IPS-18c (cell line): ENCODE measurements around the gene IFI27L2.
"Not testable (repeated sequence)": the region's sequence is repeated elsewhere in the genome, so short reads cannot be mapped to it uniquely, and the experiment has no call there.

Experiments
- H3K4me3 ChIP-seq: 2 replicates; pipeline ENCODE4 v1.7.0; 2013; ENCODE audit warnings: low read depth, mild to moderate bottlenecking, low read length, moderate library complexity; ENCODE audit not compliant: insufficient read depth
- H3K9me3 ChIP-seq: one replicate; pipeline ENCODE4 v1.6.1; 2013; ENCODE audit warnings: mild to moderate bottlenecking, low read length, moderate library complexity; ENCODE audit not compliant: control insufficient read depth, insufficient read depth

Gene IFI27L2

DNA sequence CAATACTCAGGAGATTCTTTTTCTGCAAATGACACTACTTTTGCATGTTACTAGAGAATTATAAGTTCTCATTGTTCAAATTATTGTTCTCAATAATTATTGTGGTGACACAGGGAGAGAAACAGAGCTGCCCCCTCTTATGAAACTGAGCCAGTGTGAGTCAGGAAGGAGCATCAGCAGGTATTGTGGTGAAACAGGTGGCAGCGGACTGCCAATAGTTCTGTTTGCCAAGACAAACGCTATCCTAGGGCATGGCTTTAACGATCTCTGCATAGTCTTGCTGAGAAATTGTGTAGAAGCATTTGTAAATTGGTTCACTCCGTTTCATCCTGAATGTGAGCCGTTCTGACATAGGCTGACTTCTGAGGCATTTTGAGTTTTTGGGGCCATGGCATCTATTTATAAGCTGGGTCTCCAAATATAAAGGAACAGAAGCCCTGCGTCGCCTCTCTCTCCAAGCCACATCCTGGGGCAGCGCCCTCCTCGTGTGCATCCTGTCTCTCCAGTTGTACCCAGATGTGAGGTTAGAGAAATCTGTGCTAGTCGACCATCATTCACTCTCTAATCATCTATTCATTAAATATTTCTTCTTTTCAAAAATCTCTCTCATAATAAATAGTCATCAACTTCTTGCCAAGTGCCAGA, 29.0 kb upstream of the IFI27L2 start:
- Histone ChIP-seq H3K9me3 (no peaks in the 10 kb centered on the region), H3K4me3 (no peak overlapping the region)

DNA sequence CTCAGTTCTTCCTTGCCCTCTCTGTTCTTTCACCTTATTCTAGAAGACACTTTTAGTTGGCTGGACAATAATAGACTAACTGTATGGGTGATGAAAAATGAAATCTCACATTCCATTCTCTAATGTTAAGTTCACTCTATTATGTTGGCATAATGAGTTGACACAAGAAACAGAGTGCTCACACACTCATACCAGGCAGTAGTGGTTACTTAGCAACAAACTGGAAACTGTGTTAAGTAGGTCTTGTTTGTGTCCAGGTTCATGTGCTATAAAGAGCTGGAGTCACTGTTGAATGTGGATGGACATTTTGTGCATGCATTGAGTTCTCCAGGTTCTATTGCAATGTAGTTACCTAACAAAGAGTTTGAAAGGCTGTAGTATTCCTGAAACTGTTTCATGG, 27.8 kb upstream of the IFI27L2 start:
- Histone ChIP-seq H3K4me3 (no peak overlapping the region), H3K9me3 (no peaks in the 10 kb centered on the region)

DNA sequence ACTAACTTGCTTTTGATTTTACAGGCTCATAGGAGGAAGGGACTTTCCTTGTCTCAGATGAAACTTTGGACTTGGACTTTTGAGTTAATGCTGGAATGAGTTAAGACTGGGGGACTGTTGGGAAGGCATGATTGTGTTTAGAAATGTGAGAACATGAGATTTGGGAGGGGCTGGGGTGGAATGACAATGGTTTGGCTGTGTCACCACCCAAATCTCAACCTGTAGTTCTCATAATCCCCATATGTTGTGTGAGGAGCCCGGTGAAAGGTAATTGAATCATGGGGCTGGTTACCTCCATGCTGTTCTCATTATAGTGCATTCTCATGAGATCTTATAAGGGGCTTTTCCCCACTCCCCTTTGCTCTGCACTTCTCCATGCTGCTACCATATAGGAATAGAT, 26.7 kb upstream of the IFI27L2 start:
- not testable (repeated sequence) for H3K4me3 ChIP-seq, H3K9me3 ChIP-seq

DNA sequence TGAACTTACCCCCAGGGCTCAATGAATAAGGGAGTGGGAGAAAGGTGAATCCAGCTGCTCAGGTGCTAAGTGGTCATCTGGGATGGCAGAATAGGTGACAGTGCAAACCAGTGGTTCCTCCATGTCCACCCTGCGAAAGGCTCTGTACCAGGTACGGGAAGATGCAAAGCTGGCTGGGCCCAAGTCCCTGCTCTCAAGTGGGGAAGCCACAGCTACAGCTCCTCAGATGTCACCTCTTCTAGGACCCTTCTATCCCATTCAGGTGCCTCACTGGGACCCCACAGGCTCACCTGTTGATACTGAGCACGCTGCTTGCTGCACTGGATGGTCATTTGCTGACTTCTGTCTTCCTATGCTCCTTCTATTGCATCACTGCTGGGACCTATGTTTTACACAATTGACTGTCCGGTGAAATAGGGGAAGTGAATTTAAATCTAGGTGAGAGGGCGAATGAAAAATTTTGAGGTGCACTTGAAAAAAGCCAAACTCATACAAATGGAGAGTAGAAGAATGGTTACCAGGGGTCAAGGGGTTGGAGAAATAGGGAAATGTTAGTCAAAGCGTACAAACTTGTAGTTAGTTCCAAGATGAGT, 24.4 kb upstream of the IFI27L2 start:
- H3K9me3 ChIP-seq, result no peaks in the 10 kb centered on the region
- no peak overlapping the region for H3K4me3 ChIP-seq

DNA sequence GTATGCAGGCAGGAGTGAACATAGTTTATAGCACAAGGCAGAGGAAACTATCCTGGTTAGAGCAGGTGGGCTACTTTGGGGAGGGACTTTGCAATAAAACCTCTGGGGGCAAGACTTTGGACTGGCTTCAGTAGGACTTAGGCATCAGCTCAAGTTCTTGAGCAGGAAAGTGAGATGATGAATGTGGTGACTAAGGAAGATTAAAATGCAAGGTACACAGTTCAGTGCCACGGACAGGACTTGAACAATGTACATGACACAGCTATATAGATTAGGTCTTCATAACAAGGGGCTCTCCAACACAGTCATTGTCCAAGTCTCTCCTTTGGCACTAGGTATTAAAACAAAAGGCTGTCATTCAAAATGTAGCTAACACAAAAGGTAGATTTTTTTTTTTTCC, 23.3 kb upstream of the IFI27L2 start:
- Histone ChIP-seq H3K9me3 (no peaks in the 10 kb centered on the region), H3K4me3 (no peak overlapping the region)

DNA sequence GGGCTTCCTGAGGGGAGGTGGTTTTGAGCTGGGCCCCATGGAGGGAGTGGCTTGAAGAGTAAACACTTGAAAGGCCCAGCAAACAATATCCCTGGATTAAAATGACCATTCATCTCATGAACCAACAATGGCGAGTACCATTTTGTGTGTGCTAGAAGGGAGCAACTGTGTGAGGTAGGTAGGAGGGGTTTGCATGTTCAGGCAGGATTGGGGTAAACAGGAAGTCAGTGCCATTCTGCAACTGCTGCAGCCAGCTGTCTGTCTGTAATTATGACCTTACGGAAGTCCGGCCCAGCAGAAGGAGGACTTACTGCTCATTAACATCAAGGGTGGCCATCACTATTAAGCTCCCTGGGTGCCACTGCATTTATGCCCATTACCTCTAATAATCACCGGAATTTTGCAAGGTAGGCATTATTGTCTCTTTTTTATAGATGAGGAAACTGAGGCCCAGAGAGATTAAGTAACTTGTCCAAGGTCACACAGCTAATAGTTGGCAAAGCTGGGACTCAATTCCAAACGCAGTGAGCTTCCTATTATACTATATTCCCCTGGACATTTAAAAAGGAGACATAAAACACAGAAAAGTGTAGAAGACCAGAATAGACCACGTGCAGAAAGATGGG, 16.6 kb upstream of the IFI27L2 start:
- Histone ChIP-seq H3K9me3 (no peaks in the 10 kb centered on the region), H3K4me3 (no peak overlapping the region)

DNA sequence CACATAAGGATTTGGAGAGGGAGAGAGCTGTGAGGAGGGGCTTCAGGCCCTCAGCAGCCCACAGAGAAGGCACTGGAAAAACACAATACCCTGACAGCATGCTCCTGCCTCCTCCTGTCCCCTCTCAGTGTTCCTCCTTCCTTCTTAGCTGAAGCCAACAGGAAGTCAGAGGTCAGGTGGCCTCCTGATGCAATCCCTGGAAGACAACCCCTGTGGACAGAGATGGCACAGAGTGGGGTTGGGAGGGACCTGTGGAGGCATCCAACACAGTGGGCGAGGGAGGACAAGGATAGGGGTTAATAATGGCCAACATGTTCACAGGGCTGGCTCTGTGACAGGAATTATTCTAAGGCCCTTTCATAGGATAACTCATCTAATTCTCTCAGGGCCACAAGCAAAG, 15.4 kb upstream of the IFI27L2 start:
- no peak overlapping the region for H3K4me3 ChIP-seq

DNA sequence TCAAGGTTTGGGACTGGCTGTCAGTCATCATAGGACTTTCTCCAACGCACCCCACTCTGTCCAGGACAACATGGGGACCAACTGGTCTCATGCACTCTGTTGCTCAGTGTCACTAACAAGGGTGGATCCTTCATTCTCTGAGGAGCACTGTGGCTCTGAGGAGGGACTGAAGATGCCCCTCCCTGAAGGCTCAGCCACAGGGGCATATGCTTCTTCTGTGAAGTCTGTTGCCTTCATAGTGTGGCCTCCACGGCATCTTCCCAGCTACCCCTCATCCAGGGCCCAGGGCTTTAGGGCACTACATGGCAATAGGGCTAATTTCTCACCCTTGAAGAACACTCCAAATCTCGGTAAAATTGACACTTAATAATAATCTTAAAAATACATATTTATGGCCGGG, 14.3 kb upstream of the IFI27L2 start:
- Histone ChIP-seq H3K9me3 (no peaks in the 10 kb centered on the region), H3K4me3 (no peak overlapping the region)

More for the DNA sequence above, 15.4 kb upstream of the IFI27L2 start:
- H3K9me3 ChIP-seq, result no peaks in the 10 kb centered on the region

DNA sequence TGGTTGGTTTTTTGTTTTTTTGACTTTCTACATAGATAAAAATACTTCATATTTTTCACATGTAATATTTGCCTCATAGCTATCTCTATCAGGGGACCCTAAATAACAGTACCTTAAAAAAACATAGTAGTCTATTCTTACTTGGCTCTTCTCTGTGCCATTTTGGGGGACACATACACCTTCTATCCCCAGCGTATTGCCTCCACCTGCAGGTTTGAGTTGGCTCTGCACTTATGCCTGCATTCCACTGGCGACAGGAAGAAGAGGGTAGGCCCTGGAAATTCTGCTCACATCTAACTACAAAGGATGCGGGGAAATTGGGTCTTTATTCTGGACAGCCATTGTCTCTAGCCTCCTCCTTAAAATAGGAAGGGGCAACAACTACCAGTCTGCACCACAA, 13.8 kb upstream of the IFI27L2 start:
- Histone ChIP-seq H3K4me3 (no peak overlapping the region), H3K9me3 (no peaks in the 10 kb centered on the region)

DNA sequence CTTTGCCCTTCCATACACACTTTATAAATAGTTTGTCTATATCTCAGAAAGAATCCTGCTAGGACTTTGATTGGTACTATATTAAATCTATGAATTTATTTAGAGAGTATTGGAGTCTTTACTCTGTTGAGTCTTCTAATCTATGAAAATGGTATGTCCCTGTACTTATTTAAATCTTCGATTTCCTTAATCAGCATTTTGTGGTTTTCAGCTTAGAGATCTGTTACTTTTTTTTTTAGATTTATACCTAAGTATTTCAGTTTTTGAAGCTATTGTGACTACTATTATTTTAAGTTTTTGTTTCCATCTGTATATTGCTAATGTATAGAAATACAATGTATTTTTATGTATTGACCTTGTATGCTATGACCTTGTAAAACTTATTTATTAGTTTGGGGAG, 13.4 kb upstream of the IFI27L2 start:
- no peaks in the 10 kb centered on the region for H3K9me3 ChIP-seq
- H3K4me3 ChIP-seq, result no peak overlapping the region

DNA sequence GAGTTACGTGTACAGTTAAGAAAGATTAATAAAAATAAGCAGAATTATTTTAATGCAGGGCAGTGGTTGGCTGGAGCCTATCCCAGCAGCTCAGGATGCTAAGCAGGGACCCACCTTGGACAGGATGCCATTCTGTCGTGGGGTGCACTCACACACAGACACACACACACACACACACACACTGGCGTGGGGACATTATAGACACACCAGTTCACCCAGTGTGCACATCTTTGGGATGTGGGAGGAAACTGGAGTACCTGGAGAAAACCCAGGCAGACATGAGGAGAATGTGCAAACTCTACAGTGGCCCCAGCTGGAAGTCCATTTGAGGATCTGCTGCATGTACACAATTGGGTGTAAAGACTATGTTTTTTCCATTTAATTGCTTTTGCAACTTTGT, 12.8 kb upstream of the IFI27L2 start:
- Histone ChIP-seq H3K9me3 (no peaks in the 10 kb centered on the region), H3K4me3 (no peak overlapping the region)

DNA sequence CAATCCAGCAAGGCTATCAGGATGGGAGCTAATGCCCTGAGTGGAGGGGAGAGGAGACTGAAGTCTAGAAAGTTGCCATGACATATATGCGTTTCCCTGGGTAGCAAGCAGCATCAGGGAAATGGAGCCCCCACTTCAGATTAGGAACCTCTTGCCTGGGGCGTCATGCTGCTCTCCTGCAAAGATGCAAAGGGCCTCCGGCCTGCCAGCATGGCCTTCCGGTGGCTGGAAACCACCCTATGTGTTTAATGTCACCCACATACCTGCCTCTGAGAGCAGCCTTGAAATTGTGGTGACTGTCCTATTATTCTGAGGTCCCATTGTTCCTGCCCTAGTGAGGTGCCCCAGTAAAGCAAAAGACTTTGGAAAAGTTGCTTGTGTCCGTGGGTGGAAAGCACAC, 10.0 kb upstream of the IFI27L2 start:
- no peak overlapping the region for H3K4me3 ChIP-seq
- H3K9me3 ChIP-seq, result no peaks in the 10 kb centered on the region

DNA sequence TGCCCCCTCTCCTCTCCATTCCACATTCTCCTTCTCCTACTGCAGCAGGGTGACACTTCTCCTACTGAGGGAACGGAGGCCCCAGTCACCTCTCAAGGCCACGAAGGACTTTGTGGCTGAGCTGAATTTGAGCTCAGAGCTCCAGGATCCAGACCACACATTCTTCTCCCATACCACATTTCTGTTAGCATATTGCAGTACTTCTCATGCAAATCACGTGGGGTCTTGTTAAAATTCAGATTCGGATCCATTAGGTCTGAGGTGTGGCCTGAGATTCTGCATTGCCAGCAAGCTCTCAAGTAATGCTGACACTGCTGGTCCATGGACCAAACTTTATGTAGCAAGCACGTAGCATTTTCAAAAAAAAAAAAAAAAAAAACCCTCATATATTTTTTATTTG, 9.6 kb upstream of the IFI27L2 start:
- Histone ChIP-seq H3K4me3 (no peak overlapping the region), H3K9me3 (no peaks in the 10 kb centered on the region)

DNA sequence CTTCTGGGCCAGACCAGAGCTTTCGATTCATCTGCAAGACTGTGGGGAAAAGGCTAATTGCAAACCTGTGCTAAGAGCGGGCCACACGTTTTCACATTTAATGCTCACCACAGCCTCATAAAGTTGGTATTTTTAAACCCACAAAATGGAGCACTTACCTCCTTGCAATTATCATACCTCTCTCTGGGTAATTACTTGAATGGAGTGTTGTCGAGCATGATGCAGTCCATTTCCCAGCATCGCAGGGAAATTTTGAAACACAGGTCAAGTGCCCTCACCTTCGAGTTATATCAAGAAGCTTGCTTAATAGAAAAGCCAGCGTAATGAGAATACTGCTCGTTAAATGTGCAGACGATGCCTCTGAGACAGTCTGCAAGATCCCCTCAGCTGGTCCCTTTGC, 8.8 kb upstream of the IFI27L2 start:
- no peaks in the 10 kb centered on the region for H3K9me3 ChIP-seq
- no peak overlapping the region for H3K4me3 ChIP-seq

DNA sequence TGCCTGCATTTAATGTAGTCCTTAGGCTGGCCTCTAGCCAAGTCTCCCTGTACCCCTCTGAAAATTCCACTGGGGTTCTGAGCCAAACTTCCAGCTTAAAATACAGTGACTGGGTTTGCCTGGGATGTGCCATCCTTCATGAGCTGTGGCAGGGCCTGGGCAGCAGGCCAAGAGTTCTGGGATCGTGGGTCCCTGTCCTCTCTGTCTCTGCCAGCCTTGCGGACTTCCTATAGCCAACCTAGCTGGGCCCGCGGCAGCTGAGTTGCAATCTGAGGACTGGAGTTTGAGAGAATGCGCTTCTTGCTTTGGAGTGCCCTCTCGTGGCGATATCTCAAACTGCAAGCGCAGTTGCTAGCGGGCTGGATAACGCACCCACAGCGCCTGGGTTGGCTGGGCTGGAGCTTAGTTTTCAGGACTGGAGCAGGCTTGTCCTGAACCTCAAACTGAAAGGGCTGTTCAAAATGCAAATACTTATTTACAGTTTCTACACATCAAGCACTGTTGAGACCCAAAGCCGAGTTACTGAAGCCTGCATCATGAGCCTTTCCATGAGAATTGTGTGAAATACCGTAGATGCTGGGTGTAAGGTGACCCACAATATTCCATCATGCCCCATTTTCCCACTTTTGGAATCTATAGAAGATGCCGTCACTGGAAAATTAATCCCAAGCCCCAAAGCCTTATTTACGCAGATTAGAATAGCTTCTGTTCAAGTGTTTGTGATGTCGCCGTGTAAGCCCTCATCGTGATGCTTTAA, 7.3 kb upstream of the IFI27L2 start:
- no peak overlapping the region for H3K4me3 ChIP-seq
- no peaks in the 10 kb centered on the region for H3K9me3 ChIP-seq

DNA sequence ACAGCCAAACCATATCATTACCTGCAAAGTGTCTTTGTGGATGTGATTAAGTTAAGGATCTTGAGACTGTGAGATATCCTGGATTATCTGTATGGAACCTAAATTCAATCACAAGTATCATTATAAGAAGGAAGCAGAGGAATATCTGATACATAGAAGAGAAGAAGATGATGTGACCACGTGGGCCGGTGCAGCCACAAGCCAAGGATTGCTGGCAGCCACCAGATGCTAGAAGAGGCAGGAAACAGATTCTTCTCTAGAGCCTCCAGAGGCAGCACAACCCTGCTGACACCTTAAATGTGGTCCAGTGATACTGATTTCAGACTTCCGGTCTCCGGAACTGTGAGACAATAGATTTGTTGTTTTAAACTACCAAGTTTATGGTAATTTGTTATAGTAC, 6.1 kb upstream of the IFI27L2 start:
- no peaks in the 10 kb centered on the region for H3K9me3 ChIP-seq

DNA sequence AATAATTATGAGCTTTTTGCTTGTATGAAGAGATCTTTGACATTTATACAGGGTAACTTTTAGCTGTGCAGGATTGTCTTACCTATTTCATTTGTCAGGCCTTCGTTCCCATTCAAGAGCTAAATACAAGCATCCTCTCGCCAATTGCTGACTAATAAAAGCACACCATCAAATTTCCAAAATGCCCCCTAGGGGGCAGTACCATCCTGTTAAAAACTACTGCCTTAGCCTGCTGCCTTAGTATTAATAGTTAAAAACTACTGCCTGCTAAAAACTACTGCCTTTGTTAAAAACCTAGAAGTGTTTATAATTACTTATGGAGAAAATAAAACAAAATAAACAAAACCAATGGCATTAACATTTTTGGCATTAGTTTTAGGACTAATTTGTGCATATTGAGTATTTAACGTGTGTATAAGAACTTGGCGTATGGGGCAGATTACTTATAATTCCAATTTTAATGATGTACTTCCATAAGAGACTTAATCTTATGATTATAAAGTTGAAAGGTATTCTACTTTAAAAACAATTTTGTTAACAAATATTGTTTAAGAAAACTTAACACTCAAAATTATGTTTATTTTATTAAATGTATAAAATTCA, 3.0 kb upstream of the IFI27L2 start:
- H3K9me3 ChIP-seq, result no peaks in the 10 kb centered on the region

More for the DNA sequence above, 6.1 kb upstream of the IFI27L2 start:
- no peak overlapping the region for H3K4me3 ChIP-seq

More for the DNA sequence above, 3.0 kb upstream of the IFI27L2 start:
- no peak overlapping the region for H3K4me3 ChIP-seq
